Bronchial epithelial cell (primary cell): Measurements from ENCODE around the gene SNCAIP. TPM values are rescaled to one million over a fixed set of nuclear protein-coding genes. Genes with fewer than 3 reads are reported as not detected.

ENCODE experiments used
- DNase-seq: peaks from one replicate; pipeline ENCODE4 v3.0.0-alpha.2; 2010; ENCODE audit warnings: low read depth
- FAIRE-seq: peaks from 2 replicates; lab custom pipeline; 2011; peaks lifted over from hg19 to GRCh38; lab: Jason Lieb, UNC
- H3K27me3 ChIP-seq: 2 replicates; pipeline ENCODE4 v1.5.1; 2011; ENCODE audit warnings: low read length; ENCODE audit not compliant: control insufficient read depth, insufficient read depth
- H3K36me3 ChIP-seq: 2 replicates; pipeline ENCODE4 v1.5.1; 2011; ENCODE audit warnings: low read length; ENCODE audit not compliant: control insufficient read depth, insufficient read depth
- H3K4me3 ChIP-seq: 2 replicates; pipeline ENCODE4 v1.5.1; 2011; ENCODE audit warnings: mild to moderate bottlenecking, low read depth, low read length, control low read depth
- CTCF ChIP-seq: IDR thresholded peaks from 2 replicates; pipeline ENCODE4 v1.5.1; 2011; ENCODE audit warnings: mild to moderate bottlenecking, moderate library complexity, low read length, control low read depth, inconsistent platforms; ENCODE audit not compliant: insufficient read depth, severe bottlenecking
- total RNA-seq: library from RNA; depleted of rRNA; stranded (reverse); fragments of >200 nt; gene quantifications from 2 replicates; pipeline ENCODE4 v1.2.1, GENCODE V29; 2014

SNCAIP gene
- total RNA-seq, 1 donor from 2014 or later, result 0.26 TPM

GRCh38 chr5:122420537-122421236 is 108.7 kb downstream of the SNCAIP start:
- no peak for TF ChIP-seq CTCF
- DNase-seq (no peak), FAIRE-seq (no peak)
- H3K27me3 ChIP-seq, result peaks cover 6% of the 10 kb centered on the region
- no peak overlapping the region for H3K4me3 ChIP-seq
- H3K36me3 ChIP-seq, result no peaks in the 10 kb centered on the region

- H3K4me3 ChIP-seq, result no peak overlapping the region
- no peak for TF ChIP-seq CTCF
- peaks cover 4% of the 10 kb centered on the region for H3K27me3 ChIP-seq
- DNase-seq (no peak), FAIRE-seq (no peak)
- H3K36me3 ChIP-seq, result no peaks in the 10 kb centered on the region
Observed at GRCh38 chr5:122421374-122422079, 109.5 kb downstream of the SNCAIP start.

- FAIRE-seq, result no peak
Observed at GRCh38 chr5:122423221-122423620, 111.2 kb downstream of the SNCAIP start.

GRCh38 chr5:122424132-122424531 is 112.1 kb downstream of the SNCAIP start:
- Histone ChIP-seq H3K4me3 (no peak overlapping the region), H3K36me3 (no peaks in the 10 kb centered on the region), H3K27me3 (peaks cover 3% of the 10 kb centered on the region)
- DNase-seq (peak; percentile 22), FAIRE-seq (no peak)
- no peak for TF ChIP-seq CTCF

More at GRCh38 chr5:122423221-122423620, 111.2 kb downstream of the SNCAIP start:
- Histone ChIP-seq H3K27me3 (peaks cover 4% of the 10 kb centered on the region), H3K4me3 (no peak overlapping the region), H3K36me3 (no peaks in the 10 kb centered on the region)
- no peak for DNase-seq
- no peak for TF ChIP-seq CTCF

- Histone ChIP-seq H3K4me3 (no peak overlapping the region), H3K27me3 (peaks cover 3% of the 10 kb centered on the region), H3K36me3 (no peaks in the 10 kb centered on the region)
- no peak for DNase-seq
- TF ChIP-seq CTCF, result no peak
- FAIRE-seq, result no peak
Observed at GRCh38 chr5:122426301-122426700, 114.3 kb downstream of the SNCAIP start.

- no peak for DNase-seq
- TF ChIP-seq CTCF, result no peak
- FAIRE-seq, result no peak
- no peaks in the 10 kb centered on the region for H3K27me3 ChIP-seq
- no peaks in the 10 kb centered on the region for H3K36me3 ChIP-seq
- no peak overlapping the region for H3K4me3 ChIP-seq
Observed at GRCh38 chr5:122427621-122428020, 115.6 kb downstream of the SNCAIP start.
